Mesodermal cell (in vitro differentiated cells): ENCODE results near the gene SLC16A12.
"Not testable (repeated sequence)": the region's sequence is repeated elsewhere in the genome, so short reads cannot be mapped to it uniquely, and the experiment has no call there.

Source experiments
- H3K27ac ChIP-seq: 2 replicates; pipeline ENCODE4 v1.7.0; 2013; ENCODE audit warnings: mild to moderate bottlenecking, low read depth, low read length, moderate library complexity; ENCODE audit not compliant: severe bottlenecking
- H3K36me3 ChIP-seq: 2 replicates; pipeline ENCODE4 v1.7.1; 2013; ENCODE audit warnings: mild to moderate bottlenecking, low read length, moderate library complexity; ENCODE audit not compliant: control insufficient read depth, insufficient read depth
- H3K4me1 ChIP-seq: one replicate; pipeline ENCODE4 v1.7.1; 2013; ENCODE audit warnings: mild to moderate bottlenecking, low read length; ENCODE audit not compliant: insufficient read depth, control insufficient read depth, poor library complexity, severe bottlenecking
- H3K4me3 ChIP-seq: 2 replicates; pipeline ENCODE4 v1.7.0; 2013; ENCODE audit warnings: low read length, control low read depth, mild to moderate bottlenecking; ENCODE audit not compliant: insufficient read depth, poor library complexity, severe bottlenecking; ENCODE audit errors: extremely low read depth
- H3K9me3 ChIP-seq: 2 replicates; pipeline ENCODE4 v1.7.1; 2013; ENCODE audit warnings: mild to moderate bottlenecking, low read length, moderate library complexity; ENCODE audit not compliant: control insufficient read depth
- WGBS, 2 experiments: methylation state at CpG; one replicate each; pipeline ENCODE4 v1.1.5; 2013; ENCODE audit warnings: missing lambda C conversion rate in 2 of 2; ENCODE audit not compliant: insufficient coverage in 2 of 2; 5-methylcytosine and 5-hydroxymethylcytosine counted together

Gene SLC16A12

GRCh38 chr10:89547853-89548513 is 12.6 kb upstream of the SLC16A12 start:
- 60 to 80% methylated on average over 2 of the region's 2 CpGs for WGBS, 2 experiments
- Histone ChIP-seq H3K4me1 (no peaks in the 10 kb centered on the region), H3K27ac (no peak overlapping the region), H3K36me3 (no peaks in the 10 kb centered on the region), H3K9me3 (no peaks in the 10 kb centered on the region), H3K4me3 (no peak overlapping the region)

- not testable (repeated sequence) for H3K36me3 ChIP-seq, H3K27ac ChIP-seq, H3K9me3 ChIP-seq, H3K4me1 ChIP-seq, H3K4me3 ChIP-seq
- no CpG with 5 or more reads among the region's 1 CpG for WGBS, 2 experiments
Observed at GRCh38 chr10:89546651-89547050, 11.3 kb upstream of the SLC16A12 start.

- 79% methylated on average over 2 of the region's 3 CpGs; no CpG with 5 or more reads in 1 of the 2 experiments for WGBS, 2 experiments
- no peak overlapping the region for H3K27ac ChIP-seq
- no peaks in the 10 kb centered on the region for H3K9me3 ChIP-seq
- H3K4me3 ChIP-seq = no peak overlapping the region
- H3K4me1 ChIP-seq = no peaks in the 10 kb centered on the region
- H3K36me3 ChIP-seq = no peaks in the 10 kb centered on the region
Observed at GRCh38 chr10:89543841-89544240, 8.4 kb upstream of the SLC16A12 start.

GRCh38 chr10:89540420-89540949 is 5.1 kb upstream of the SLC16A12 start:
- no peak overlapping the region for H3K27ac ChIP-seq
- H3K9me3 ChIP-seq = no peaks in the 10 kb centered on the region
- H3K36me3 ChIP-seq = no peaks in the 10 kb centered on the region
- no peak overlapping the region for H3K4me3 ChIP-seq
- 90 to 100% methylated on average over 4 of the region's 4 CpGs for WGBS, 2 experiments
- H3K4me1 ChIP-seq = no peaks in the 10 kb centered on the region

GRCh38 chr10:89537364-89537763 is 2.0 kb upstream of the SLC16A12 start:
- Histone ChIP-seq H3K4me1 (no peaks in the 10 kb centered on the region), H3K27ac (no peak overlapping the region), H3K36me3 (no peaks in the 10 kb centered on the region), H3K9me3 (no peaks in the 10 kb centered on the region), H3K4me3 (no peak overlapping the region)
- 100% methylated on average over 1 of the region's 1 CpG; no CpG with 5 or more reads in 1 of the 2 experiments for WGBS, 2 experiments

- Histone ChIP-seq H3K36me3 (no peaks in the 10 kb centered on the region), H3K4me1 (no peaks in the 10 kb centered on the region), H3K9me3 (no peaks in the 10 kb centered on the region), H3K4me3 (peak overlapping the region; percentile 41), H3K27ac (no peak overlapping the region)
- WGBS, 2 experiments = 19 to 34% methylated on average over 9 to 16 of the region's 16 CpGs
Observed at GRCh38 chr10:89536013-89536354, 590 bp upstream of the SLC16A12 start.

- Histone ChIP-seq H3K4me3 (peak overlapping the region; percentile 41), H3K9me3 (no peaks in the 10 kb centered on the region), H3K4me1 (no peaks in the 10 kb centered on the region), H3K36me3 (no peaks in the 10 kb centered on the region), H3K27ac (no peak overlapping the region)
- 13 to 14% methylated on average over 5 of the region's 8 CpGs for WGBS, 2 experiments
Observed at GRCh38 chr10:89534826-89535166, 598 bp downstream of the SLC16A12 start.

- Histone ChIP-seq H3K4me1 (no peaks in the 10 kb centered on the region), H3K9me3 (no peaks in the 10 kb centered on the region), H3K4me3 (no peak overlapping the region), H3K36me3 (no peaks in the 10 kb centered on the region), H3K27ac (no peak overlapping the region)
- WGBS, 2 experiments = 87 to 94% methylated on average over 2 to 3 of the region's 3 CpGs
Observed at GRCh38 chr10:89532476-89532875, 2.9 kb downstream of the SLC16A12 start.

GRCh38 chr10:89531359-89531758 is 4.0 kb downstream of the SLC16A12 start:
- H3K4me3 ChIP-seq = no peak overlapping the region
- H3K9me3 ChIP-seq = no peaks in the 10 kb centered on the region
- 42% methylated on average over 2 of the region's 3 CpGs; no CpG with 5 or more reads in 1 of the 2 experiments for WGBS, 2 experiments
- no peaks in the 10 kb centered on the region for H3K4me1 ChIP-seq
- no peaks in the 10 kb centered on the region for H3K36me3 ChIP-seq
- no peak overlapping the region for H3K27ac ChIP-seq

GRCh38 chr10:89529711-89530110 is 5.7 kb downstream of the SLC16A12 start:
- not testable (repeated sequence) for H3K4me1 ChIP-seq, H3K9me3 ChIP-seq, H3K4me3 ChIP-seq, H3K27ac ChIP-seq, H3K36me3 ChIP-seq
- WGBS, 2 experiments = 82 to 95% methylated on average over 2 to 5 of the region's 6 CpGs

- H3K27ac ChIP-seq = no peak overlapping the region
- no peaks in the 10 kb centered on the region for H3K4me1 ChIP-seq
- H3K9me3 ChIP-seq = no peaks in the 10 kb centered on the region
- no peak overlapping the region for H3K4me3 ChIP-seq
- H3K36me3 ChIP-seq = no peaks in the 10 kb centered on the region
- WGBS, 2 experiments = 94 to 96% methylated on average over 3 of the region's 4 CpGs
Observed at GRCh38 chr10:89526358-89526757, 9.0 kb downstream of the SLC16A12 start.
